DND-41 (cell line): Measurements from ENCODE around the gene GDF9.

ENCODE experiments used
- ATAC-seq: fragments of 200-7000 bp; cut with Tn5 transposase; 3 replicates; pipeline ENCODE4 v1.9.1; 2021; ENCODE audit warnings: low read depth; ENCODE audit not compliant: insufficient read depth
- DNase-seq: peaks from one replicate; pipeline ENCODE4 v3.0.0-alpha.2; 2020
- H2AFZ ChIP-seq: 2 replicates; pipeline ENCODE4 v1.6.0; 2012; ENCODE audit warnings: low read depth, low read length
- H3K27ac ChIP-seq: 2 replicates; pipeline ENCODE4 v1.5.1; 2012; ENCODE audit warnings: low read length, inconsistent platforms
- H3K27me3 ChIP-seq: fragments of 200-600 bp; sonication (generic); 2 replicates; pipeline ENCODE4 v1.6.0; 2012; ENCODE audit warnings: low read length, mild to moderate bottlenecking, inconsistent platforms; ENCODE audit not compliant: insufficient read depth, poor library complexity
- H3K36me3 ChIP-seq: 2 replicates; pipeline ENCODE4 v1.5.1; 2012; ENCODE audit warnings: low read length, inconsistent platforms; ENCODE audit not compliant: insufficient read depth
- H3K4me1 ChIP-seq: 2 replicates; pipeline ENCODE4 v1.5.1; 2012; ENCODE audit warnings: mild to moderate bottlenecking, low read length; ENCODE audit not compliant: insufficient read depth
- H3K4me2 ChIP-seq: 2 replicates; pipeline ENCODE4 v1.6.0; 2012; ENCODE audit warnings: mild to moderate bottlenecking, moderate library complexity, low read length, inconsistent platforms; ENCODE audit not compliant: insufficient read depth
- H3K4me3 ChIP-seq, 2 experiments: fragments of 200-600 bp in 1 of 2; shearing (Covaris generic) in 1 of 2; 2 replicates each; pipeline ENCODE4 v1.5.1; 2012 to 2016; ENCODE audit warnings: inconsistent platforms in 2 of 2, low read length in 2 of 2, mild to moderate bottlenecking in 2 of 2, low read depth in 1 of 2, moderate library complexity in 1 of 2
- H3K79me2 ChIP-seq: 2 replicates; pipeline ENCODE4 v1.6.0; 2012; ENCODE audit warnings: low read length, inconsistent platforms; ENCODE audit not compliant: insufficient read depth
- H3K9ac ChIP-seq: 2 replicates; pipeline ENCODE4 v1.6.0; 2012; ENCODE audit warnings: low read depth, mild to moderate bottlenecking, inconsistent platforms, low read length, moderate library complexity
- H3K9me3 ChIP-seq: 2 replicates; pipeline ENCODE4 v1.5.1; 2012; ENCODE audit warnings: low read length, moderate library complexity, mild to moderate bottlenecking, inconsistent platforms; ENCODE audit not compliant: insufficient read depth, severe bottlenecking
- H4K20me1 ChIP-seq: 2 replicates; pipeline ENCODE4 v1.6.0; 2012; ENCODE audit warnings: low read length; ENCODE audit not compliant: insufficient read depth
- EZH2 ChIP-seq: IDR thresholded peaks from 3 replicates; pipeline ENCODE4 v1.6.1; 2012; ENCODE audit warnings: borderline replicate concordance, low read depth, mild to moderate bottlenecking, moderate library complexity, low read length, inconsistent platforms; ENCODE audit not compliant: severe bottlenecking
- TF ChIP-seq, protein P1 (sequence below): IDR thresholded peaks from 2 replicates; pipeline ENCODE4 v1.5.1; 2012; ENCODE audit warnings: borderline replicate concordance, low read length, moderate library complexity, mild to moderate bottlenecking; ENCODE audit not compliant: poor library complexity, severe bottlenecking; ENCODE audit errors: extremely low read depth

Gene GDF9

DNA sequence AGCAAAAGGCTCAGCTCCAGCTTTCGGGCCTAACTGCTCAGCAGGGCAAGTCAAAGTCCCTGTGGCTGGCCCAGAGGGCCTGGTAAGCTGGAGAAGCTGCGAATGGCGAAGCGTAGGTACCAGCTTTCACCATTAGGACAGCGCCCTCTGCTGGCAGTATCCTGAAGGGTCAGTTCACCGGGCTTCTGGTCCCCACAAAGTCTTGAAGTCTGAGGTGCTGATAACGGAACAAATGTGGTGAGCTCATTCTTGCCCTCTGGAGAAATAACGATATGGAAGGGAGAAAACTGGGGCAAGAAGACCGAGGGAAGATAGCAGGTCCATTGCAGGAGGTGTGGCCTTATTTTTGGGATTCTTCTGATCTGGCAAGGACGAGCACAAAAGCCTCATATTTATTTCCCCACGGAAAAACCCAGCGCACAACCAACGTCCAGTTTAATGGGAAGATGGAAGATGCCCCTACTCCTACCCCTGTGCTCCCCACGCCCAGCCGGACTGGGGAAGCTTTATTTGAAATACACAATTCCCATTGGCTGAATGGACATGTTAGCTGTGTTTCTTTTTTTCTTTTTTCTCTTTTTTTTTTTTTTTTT lies 46.0 kb downstream of the GDF9 start:
- no peaks in the 10 kb centered on the region for H3K4me1 ChIP-seq
- H3K9ac ChIP-seq = no peak overlapping the region
- peak; percentile 98 for ATAC-seq
- TF ChIP-seq, protein P1, sequence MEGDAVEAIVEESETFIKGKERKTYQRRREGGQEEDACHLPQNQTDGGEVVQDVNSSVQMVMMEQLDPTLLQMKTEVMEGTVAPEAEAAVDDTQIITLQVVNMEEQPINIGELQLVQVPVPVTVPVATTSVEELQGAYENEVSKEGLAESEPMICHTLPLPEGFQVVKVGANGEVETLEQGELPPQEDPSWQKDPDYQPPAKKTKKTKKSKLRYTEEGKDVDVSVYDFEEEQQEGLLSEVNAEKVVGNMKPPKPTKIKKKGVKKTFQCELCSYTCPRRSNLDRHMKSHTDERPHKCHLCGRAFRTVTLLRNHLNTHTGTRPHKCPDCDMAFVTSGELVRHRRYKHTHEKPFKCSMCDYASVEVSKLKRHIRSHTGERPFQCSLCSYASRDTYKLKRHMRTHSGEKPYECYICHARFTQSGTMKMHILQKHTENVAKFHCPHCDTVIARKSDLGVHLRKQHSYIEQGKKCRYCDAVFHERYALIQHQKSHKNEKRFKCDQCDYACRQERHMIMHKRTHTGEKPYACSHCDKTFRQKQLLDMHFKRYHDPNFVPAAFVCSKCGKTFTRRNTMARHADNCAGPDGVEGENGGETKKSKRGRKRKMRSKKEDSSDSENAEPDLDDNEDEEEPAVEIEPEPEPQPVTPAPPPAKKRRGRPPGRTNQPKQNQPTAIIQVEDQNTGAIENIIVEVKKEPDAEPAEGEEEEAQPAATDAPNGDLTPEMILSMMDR = peak; percentile 88
- TF ChIP-seq EZH2 = no peak
- H3K4me3 ChIP-seq = no peak overlapping the region
- H3K9me3 ChIP-seq = no peaks in the 10 kb centered on the region
- no peaks in the 10 kb centered on the region for H3K79me2 ChIP-seq
- H4K20me1 ChIP-seq = no peaks in the 10 kb centered on the region
- peak; percentile 83 for DNase-seq
- no peaks in the 10 kb centered on the region for H3K36me3 ChIP-seq
- no peak overlapping the region for H3K27ac ChIP-seq
- H3K4me2 ChIP-seq = no peak overlapping the region
- no peaks in the 10 kb centered on the region for H3K27me3 ChIP-seq
- no peak overlapping the region for H2AFZ ChIP-seq

DNA sequence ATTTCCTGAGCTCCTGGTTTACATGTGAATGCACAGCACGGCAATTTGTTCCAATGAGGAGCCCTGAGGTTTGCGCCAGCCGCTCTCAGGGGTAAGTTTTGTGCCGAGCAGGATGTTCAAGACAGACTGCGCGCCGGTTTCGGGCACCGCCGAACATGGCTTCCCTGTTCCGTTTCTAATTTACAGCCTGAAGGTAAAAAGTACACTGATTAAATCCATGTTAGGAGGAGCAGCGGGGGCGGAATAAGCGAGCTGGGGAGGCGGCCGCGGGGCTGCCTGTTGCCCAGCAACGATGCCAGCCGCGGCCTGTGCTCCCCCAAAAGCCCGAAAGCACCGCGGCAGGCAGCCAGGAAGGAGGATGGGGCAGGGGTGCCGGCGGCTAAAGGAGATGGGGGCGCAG lies 46.8 kb downstream of the GDF9 start:
- no peaks in the 10 kb centered on the region for H3K79me2 ChIP-seq
- no peaks in the 10 kb centered on the region for H3K36me3 ChIP-seq
- ATAC-seq (no peak), DNase-seq (no peak)
- H3K27me3 ChIP-seq = no peaks in the 10 kb centered on the region
- H3K4me1 ChIP-seq = no peaks in the 10 kb centered on the region
- H3K4me3 ChIP-seq = no peak overlapping the region
- TF ChIP-seq EZH2 = no peak
- TF ChIP-seq, protein P1 = no peak
- no peak overlapping the region for H2AFZ ChIP-seq
- H3K9me3 ChIP-seq = no peaks in the 10 kb centered on the region
- no peaks in the 10 kb centered on the region for H4K20me1 ChIP-seq
- H3K27ac ChIP-seq = no peak overlapping the region
- H3K9ac ChIP-seq = no peak overlapping the region
- no peak overlapping the region for H3K4me2 ChIP-seq

DNA sequence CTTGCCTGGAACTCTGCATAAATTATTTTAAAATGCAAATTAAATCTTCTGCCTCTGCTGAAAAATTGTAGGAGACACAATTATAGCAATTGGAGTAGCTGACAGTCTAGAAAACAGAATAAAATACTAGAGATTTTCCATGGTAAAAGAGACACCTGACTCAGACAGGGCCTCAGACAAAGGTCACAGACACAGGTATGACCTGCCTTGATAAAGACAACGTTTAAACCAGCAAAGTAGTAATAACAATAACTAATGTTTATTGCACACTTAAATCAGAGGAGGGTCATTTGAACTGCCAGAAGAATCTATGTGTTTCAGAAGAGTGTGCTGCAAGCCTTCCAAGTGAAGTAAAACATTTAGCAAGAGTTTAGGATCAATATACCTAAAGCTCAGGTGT lies 49.3 kb downstream of the GDF9 start:
- no peak overlapping the region for H2AFZ ChIP-seq
- ATAC-seq = no peak

More for the DNA sequence above, 49.3 kb downstream of the GDF9 start:
- Histone ChIP-seq H4K20me1 (no peaks in the 10 kb centered on the region), H3K27me3 (peaks cover 3% of the 10 kb centered on the region), H3K4me2 (no peak overlapping the region), H3K79me2 (no peaks in the 10 kb centered on the region), H3K4me3 (no peak overlapping the region), H3K9me3 (no peaks in the 10 kb centered on the region), H3K4me1 (no peaks in the 10 kb centered on the region), H3K36me3 (no peaks in the 10 kb centered on the region), H3K27ac (no peak overlapping the region), H3K9ac (no peak overlapping the region)
- no peak for TF ChIP-seq EZH2
- TF ChIP-seq, protein P1 = no peak
- no peak for DNase-seq
